KOPT-K1 (cell line): ENCODE measurements around the gene ENTREP3.
A peak's percentile ranks its signal among the peaks of the same experiment; 100 is the strongest.
"Not testable (repeated sequence)": the region's sequence is repeated elsewhere in the genome, so short reads cannot be mapped to it uniquely, and the experiment has no call there.

Experiments
- H3K27ac ChIP-seq: fragments of 200-600 bp; sonication (generic); 2 replicates; pipeline ENCODE4 v1.5.1; 2016; ENCODE audit warnings: antibody characterized with exemption, mild to moderate bottlenecking, low read depth, low read length; ENCODE audit not compliant: poor library complexity, severe bottlenecking
- H3K36me3 ChIP-seq: fragments of 200-600 bp; sonication (generic); 2 replicates; pipeline ENCODE4 v1.5.1; 2017; ENCODE audit warnings: antibody characterized with exemption, mild to moderate bottlenecking, low read length, moderate library complexity; ENCODE audit not compliant: insufficient read depth
- H3K9me3 ChIP-seq: fragments of 200-600 bp; sonication (generic); 2 replicates; pipeline ENCODE4 v1.5.1; 2017; ENCODE audit warnings: antibody characterized with exemption, low read length, mild to moderate bottlenecking; ENCODE audit not compliant: insufficient read depth, poor library complexity, severe bottlenecking

Gene ENTREP3

GRCh38 chr1:155246796-155247195 lies 8.5 kb downstream of the ENTREP3 start:
- not testable (repeated sequence) for H3K27ac ChIP-seq

GRCh38 chr1:155245163-155245524 lies 10.1 kb downstream of the ENTREP3 start:
- Histone ChIP-seq H3K36me3 (peaks cover 12% of the 10 kb centered on the region; the same call in 1 of the 2 replicates), H3K27ac (peak overlapping the region; percentile 88), H3K9me3 (no peaks in the 10 kb centered on the region)

More at GRCh38 chr1:155246796-155247195, 8.5 kb downstream of the ENTREP3 start:
- H3K36me3 ChIP-seq = peaks cover 12% of the 10 kb centered on the region; the same call in 1 of the 2 replicates
- not testable (repeated sequence) for H3K9me3 ChIP-seq

- Histone ChIP-seq H3K27ac (peak overlapping the region; percentile 88), H3K36me3 (peaks cover 14% of the 10 kb centered on the region; the same call in 1 of the 2 replicates)
Measured at GRCh38 chr1:155244368-155245162, 10.7 kb downstream of the ENTREP3 start.

GRCh38 chr1:155242805-155243358 lies 12.4 kb downstream of the ENTREP3 start:
- Histone ChIP-seq H3K27ac (peak overlapping the region; percentile 88), H3K9me3 (no peaks in the 10 kb centered on the region)

More at GRCh38 chr1:155244368-155245162, 10.7 kb downstream of the ENTREP3 start:
- no peaks in the 10 kb centered on the region for H3K9me3 ChIP-seq

GRCh38 chr1:155241841-155242264 lies 13.4 kb downstream of the ENTREP3 start:
- Histone ChIP-seq H3K9me3 (no peaks in the 10 kb centered on the region), H3K36me3 (peaks cover 22% of the 10 kb centered on the region; the same call in 1 of the 2 replicates), H3K27ac (peak overlapping the region; percentile 33)

More at GRCh38 chr1:155242805-155243358, 12.4 kb downstream of the ENTREP3 start:
- H3K36me3 ChIP-seq = peaks cover 18% of the 10 kb centered on the region; the same call in 1 of the 2 replicates

GRCh38 chr1:155241069-155241679 lies 14.1 kb downstream of the ENTREP3 start:
- Histone ChIP-seq H3K9me3 (no peaks in the 10 kb centered on the region), H3K36me3 (peaks cover 28% of the 10 kb centered on the region; the same call in 1 of the 2 replicates), H3K27ac (peak overlapping the region; percentile 34)

GRCh38 chr1:155236451-155236850 lies 18.8 kb downstream of the ENTREP3 start:
- Histone ChIP-seq H3K9me3 (no peaks in the 10 kb centered on the region), H3K36me3 (peaks cover 38% of the 10 kb centered on the region; the same call in 1 of the 2 replicates), H3K27ac (no peak overlapping the region)

- not testable (repeated sequence) for H3K27ac ChIP-seq
Measured at GRCh38 chr1:155235375-155235774, 19.9 kb downstream of the ENTREP3 start.

GRCh38 chr1:155233502-155233901 lies 21.8 kb downstream of the ENTREP3 start:
- not testable (repeated sequence) for H3K27ac ChIP-seq, H3K9me3 ChIP-seq
- H3K36me3 ChIP-seq = peaks cover 28% of the 10 kb centered on the region; the same call in 1 of the 2 replicates

More at GRCh38 chr1:155235375-155235774, 19.9 kb downstream of the ENTREP3 start:
- not testable (repeated sequence) for H3K9me3 ChIP-seq
- H3K36me3 ChIP-seq = peaks cover 38% of the 10 kb centered on the region; the same call in 1 of the 2 replicates

GRCh38 chr1:155232001-155232978 lies 23.0 kb downstream of the ENTREP3 start:
- not testable (repeated sequence) for H3K27ac ChIP-seq, H3K9me3 ChIP-seq
- peaks cover 20% of the 10 kb centered on the region; the same call in 1 of the 2 replicates for H3K36me3 ChIP-seq

- not testable (repeated sequence) for H3K9me3 ChIP-seq, H3K27ac ChIP-seq
- H3K36me3 ChIP-seq = peaks cover 11% of the 10 kb centered on the region; the same call in 1 of the 2 replicates
Measured at GRCh38 chr1:155231302-155231701, 24.0 kb downstream of the ENTREP3 start.

GRCh38 chr1:155228096-155228427 lies 27.2 kb downstream of the ENTREP3 start:
- Histone ChIP-seq H3K27ac (peak overlapping the region; percentile 97), H3K36me3 (peaks cover 25% of the 10 kb centered on the region; the same call in 1 of the 2 replicates)

GRCh38 chr1:155227261-155228095 lies 27.8 kb downstream of the ENTREP3 start:
- Histone ChIP-seq H3K36me3 (peaks cover 25% of the 10 kb centered on the region; the same call in 1 of the 2 replicates), H3K9me3 (no peaks in the 10 kb centered on the region), H3K27ac (peak overlapping the region; percentile 97)

More at GRCh38 chr1:155228096-155228427, 27.2 kb downstream of the ENTREP3 start:
- H3K9me3 ChIP-seq = no peaks in the 10 kb centered on the region
